Stomach smooth muscle (tissue), 2 donors: ENCODE results near the gene P2RY8.
"Not testable (repeated sequence)": the region's sequence is repeated elsewhere in the genome, so short reads cannot be mapped to it uniquely, and the experiment has no call there.

Source experiments
- H3K27ac ChIP-seq: one replicate; pipeline ENCODE4 v1.7.0; 2013; ENCODE audit warnings: mild to moderate bottlenecking, low read length, inconsistent platforms
- H3K27me3 ChIP-seq, 2 donors: one replicate each; pipeline ENCODE4 v1.7.0; 2013; ENCODE audit warnings: low read length in 2 of 2; ENCODE audit not compliant: insufficient read depth in 2 of 2, control insufficient read depth in 1 of 2
- H3K36me3 ChIP-seq, 2 donors: one replicate each; pipeline ENCODE4 v1.7.0; 2013; ENCODE audit warnings: low read length in 2 of 2; ENCODE audit not compliant: control insufficient read depth in 2 of 2, insufficient read depth in 2 of 2
- H3K4me1 ChIP-seq: one replicate; pipeline ENCODE4 v1.7.0; 2013; ENCODE audit warnings: low read length; ENCODE audit not compliant: control insufficient read depth, insufficient read depth
- H3K4me3 ChIP-seq, 2 donors: one replicate each; pipeline ENCODE4 v1.7.0; 2013; ENCODE audit warnings: low read length in 2 of 2
- H3K9ac ChIP-seq, 2 donors: one replicate each; pipeline ENCODE4 v1.7.0; 2013; ENCODE audit warnings: low read length in 2 of 2, mild to moderate bottlenecking in 1 of 2
- H3K9me3 ChIP-seq, 2 donors: one replicate each; pipeline ENCODE4 v1.7.0; 2013; ENCODE audit warnings: low read length in 2 of 2; ENCODE audit not compliant: control insufficient read depth in 2 of 2
- donor health status: healthy.
- donor health status: Pancreatic carcinoma.

Gene P2RY8

DNA sequence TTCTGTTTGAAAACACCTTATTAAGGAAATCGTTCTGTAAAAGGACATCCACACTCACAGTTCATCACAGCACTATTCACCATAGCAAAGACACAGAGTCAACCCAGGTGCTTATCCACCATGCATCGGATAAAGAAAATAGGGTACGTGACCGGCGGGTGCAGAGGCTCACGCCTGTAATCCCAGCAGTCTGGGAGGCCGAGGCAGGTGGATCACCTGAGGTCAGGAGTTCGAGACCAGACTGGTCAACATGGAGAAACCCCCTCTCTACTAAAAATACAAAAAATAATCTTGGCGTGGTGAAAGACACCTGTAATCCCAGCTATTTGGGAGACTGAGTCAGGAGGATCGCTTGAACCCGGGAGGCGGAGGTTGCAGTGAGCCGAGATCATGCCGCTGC, 2.2 kb upstream of the P2RY8 start:
- H3K4me1 ChIP-seq, H3K27ac ChIP-seq, H3K36me3 ChIP-seq, H3K9me3 ChIP-seq, H3K4me3 ChIP-seq, H3K9ac ChIP-seq, H3K27me3 ChIP-seq: not testable (repeated sequence)

GRCh38 chrX:1537716-1538090, 718 bp upstream of the P2RY8 start:
- H3K27me3 ChIP-seq, H3K9ac ChIP-seq, H3K4me3 ChIP-seq, H3K27ac ChIP-seq, H3K9me3 ChIP-seq, H3K4me1 ChIP-seq, H3K36me3 ChIP-seq: not testable (repeated sequence)

DNA sequence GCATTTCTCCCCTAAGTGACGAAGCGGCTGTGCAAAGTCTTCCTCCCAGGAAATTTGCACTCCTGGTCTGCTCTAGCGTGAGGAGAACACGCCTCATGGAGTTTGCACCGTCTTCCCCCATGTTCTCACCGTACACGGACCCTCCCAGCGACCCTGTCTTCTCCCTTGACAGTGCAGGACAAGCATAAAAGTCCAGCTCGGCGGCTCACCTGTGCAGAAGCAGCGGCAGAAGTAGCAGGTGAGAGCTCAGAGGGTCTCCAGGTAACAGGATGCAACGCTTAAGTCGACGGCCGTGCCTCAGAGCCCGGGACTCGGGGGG, 314 bp downstream of the P2RY8 start:
- H3K36me3 ChIP-seq = no peaks in the 10 kb centered on the region
- peaks cover 3% of the 10 kb centered on the region for H3K4me1 ChIP-seq
- H3K9me3 ChIP-seq = no peaks in the 10 kb centered on the region
- peak overlapping the region in 1 of 2 donors; percentile 44 for H3K4me3 ChIP-seq
- H3K27ac ChIP-seq = no peak overlapping the region
- no peak overlapping the region for H3K9ac ChIP-seq
- peaks cover 0 to 10% of the 10 kb centered on the region in 2 donors for H3K27me3 ChIP-seq

DNA sequence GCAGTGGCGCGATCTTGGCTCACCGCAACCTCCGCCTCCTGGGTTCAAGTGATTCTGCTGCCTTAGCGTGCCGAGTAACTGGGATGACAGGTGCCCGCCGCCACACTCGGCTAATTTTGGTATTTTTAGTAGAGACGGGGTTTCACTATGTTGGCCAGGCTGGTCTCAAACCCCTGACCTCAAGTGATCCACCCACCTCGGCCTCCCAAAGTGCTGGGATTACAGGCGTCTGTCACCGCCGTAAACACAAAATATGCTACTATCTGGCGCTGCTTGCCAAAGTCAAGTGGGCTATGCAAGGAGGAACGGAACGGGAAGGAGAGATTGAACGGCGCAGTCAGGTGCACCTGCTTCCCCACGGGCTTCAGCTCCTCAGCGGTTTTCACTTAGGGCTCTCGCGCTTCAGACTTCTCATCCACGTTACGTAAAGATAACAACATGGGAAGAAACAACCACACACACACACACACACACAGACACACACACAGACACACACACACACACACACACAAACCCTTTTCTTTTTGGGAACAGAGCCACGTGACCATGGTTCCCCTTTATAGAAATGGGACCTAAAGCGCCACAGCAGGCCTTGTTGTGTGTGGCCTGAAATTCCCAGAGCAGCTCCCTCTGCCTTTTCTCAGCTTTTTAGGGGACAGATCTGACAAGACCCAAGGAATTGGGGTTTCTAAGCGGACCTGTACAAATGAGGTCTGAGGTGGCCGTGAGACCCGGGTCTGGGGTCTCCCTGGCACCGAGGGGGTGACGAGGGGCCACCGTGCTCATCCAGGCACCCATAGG, 1.5 kb downstream of the P2RY8 start:
- Histone ChIP-seq H3K36me3 (no peaks in the 10 kb centered on the region), H3K4me3 (no peak overlapping the region), H3K9me3 (no peaks in the 10 kb centered on the region), H3K9ac (no peak overlapping the region), H3K4me1 (peaks cover 3% of the 10 kb centered on the region), H3K27ac (no peak overlapping the region), H3K27me3 (peaks cover 0 to 16% of the 10 kb centered on the region in 2 donors)

DNA sequence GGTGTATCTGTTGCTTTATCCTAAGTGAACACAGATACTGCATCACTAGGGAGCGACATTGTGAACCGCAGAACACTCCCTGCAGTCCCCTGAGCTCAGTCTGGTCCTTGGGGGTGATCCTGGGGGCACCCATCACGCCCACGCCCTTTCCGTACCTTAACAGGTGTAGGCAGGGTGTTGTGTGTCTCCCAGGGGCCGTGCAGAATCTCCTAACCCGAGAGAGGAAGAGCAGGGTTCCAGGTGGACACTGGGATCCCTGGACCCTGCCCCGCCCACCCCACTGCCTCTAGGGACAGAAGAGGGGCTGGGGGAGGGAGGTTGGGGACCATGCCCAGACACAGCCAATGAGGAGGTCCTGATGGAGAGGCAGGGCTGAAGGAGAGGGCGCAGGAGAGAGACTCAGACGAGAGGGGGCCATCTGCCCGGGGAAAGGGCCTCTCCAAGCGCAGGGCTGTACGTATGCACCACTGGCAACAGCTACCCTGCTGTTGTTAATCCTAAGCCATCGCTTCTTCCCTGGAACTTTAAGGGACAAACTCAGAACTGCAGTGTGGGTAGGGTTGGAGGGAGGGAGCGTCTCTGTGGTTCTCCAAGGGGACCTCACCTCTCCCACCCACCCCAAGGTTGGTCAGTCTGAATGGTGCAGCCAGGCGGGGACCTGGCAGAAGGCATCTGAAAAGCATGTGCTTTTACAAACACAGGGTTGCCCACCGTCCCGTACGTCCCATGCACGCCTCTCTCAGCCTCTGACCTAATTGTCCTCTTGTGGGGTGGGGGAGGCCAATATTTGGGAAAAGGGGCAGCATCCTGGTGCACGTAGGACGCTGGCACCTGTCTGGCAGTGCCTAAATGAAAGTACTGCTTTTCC, 2.5 kb downstream of the P2RY8 start:
- no peak overlapping the region for H3K4me3 ChIP-seq
- H3K9me3 ChIP-seq = no peaks in the 10 kb centered on the region
- peaks cover 3% of the 10 kb centered on the region for H3K4me1 ChIP-seq
- H3K36me3 ChIP-seq = no peaks in the 10 kb centered on the region
- H3K27ac ChIP-seq = no peak overlapping the region
- H3K9ac ChIP-seq = no peak overlapping the region
- H3K27me3 ChIP-seq = peaks cover 0 to 16% of the 10 kb centered on the region in 2 donors

DNA sequence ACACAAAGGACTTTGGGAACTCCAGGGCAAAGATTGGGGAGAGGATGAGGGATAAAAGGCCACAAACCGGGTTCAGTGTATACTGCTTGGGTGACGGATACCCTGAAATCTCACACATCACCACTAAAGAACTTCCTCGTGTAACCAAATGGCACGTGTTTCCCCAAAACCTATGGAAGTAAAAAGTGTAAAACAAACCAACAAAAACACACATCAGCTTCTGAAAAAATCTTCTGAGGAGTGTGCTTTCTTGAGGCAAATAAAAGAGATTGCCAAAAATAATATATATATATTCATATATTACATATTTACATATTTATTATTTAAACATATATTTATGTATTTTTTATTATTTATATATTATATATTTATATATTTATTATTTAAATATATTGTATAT, 3.9 kb downstream of the P2RY8 start:
- peaks cover 3% of the 10 kb centered on the region for H3K4me1 ChIP-seq
- H3K9me3 ChIP-seq = no peaks in the 10 kb centered on the region
- peaks cover 0 to 16% of the 10 kb centered on the region in 2 donors for H3K27me3 ChIP-seq
- no peaks in the 10 kb centered on the region for H3K36me3 ChIP-seq
- no peak overlapping the region for H3K9ac ChIP-seq
- H3K27ac ChIP-seq = no peak overlapping the region
- no peak overlapping the region for H3K4me3 ChIP-seq

DNA sequence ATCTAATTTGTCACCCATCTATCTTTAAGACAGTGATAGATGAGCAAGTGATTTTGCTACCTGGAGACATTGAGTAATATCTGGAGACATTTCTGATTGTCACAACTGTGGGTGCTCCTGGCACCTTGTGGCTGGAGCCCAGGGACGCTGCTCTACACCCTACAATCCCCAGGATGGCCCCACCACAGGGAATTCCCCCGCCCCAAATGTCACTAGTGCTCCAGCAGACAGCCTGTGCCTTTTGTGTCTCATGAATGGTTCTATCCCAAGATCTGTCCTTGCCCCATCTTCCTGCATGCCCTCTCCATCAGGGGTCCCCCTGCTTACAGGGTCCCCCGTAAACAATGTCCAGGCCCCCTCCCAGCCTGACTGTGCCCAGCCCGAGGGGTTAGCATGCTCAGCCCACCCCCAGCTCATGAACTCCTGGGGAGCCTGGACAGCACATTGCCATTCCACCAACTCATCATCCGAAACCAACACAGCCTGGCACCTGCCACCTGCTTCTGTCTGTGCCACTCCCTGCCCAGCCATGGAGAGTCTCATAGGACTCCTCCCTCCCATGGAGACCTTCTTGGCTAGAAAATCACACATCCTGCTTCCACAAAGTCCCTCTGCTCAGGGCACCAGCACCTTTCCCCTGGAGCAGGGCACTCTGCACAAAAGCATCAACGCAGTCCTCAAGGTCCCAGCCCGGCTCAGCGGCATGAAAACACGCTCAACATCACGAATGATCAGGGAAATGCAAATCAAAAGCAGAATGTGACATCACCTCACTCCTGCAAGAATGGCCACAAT, 5.7 kb downstream of the P2RY8 start:
- H3K27ac ChIP-seq = no peak overlapping the region
- peaks cover 3% of the 10 kb centered on the region for H3K4me1 ChIP-seq
- H3K27me3 ChIP-seq = peaks cover 0 to 13% of the 10 kb centered on the region in 2 donors
- H3K36me3 ChIP-seq = no peaks in the 10 kb centered on the region
- no peaks in the 10 kb centered on the region for H3K9me3 ChIP-seq
- H3K4me3 ChIP-seq = no peak overlapping the region
- no peak overlapping the region for H3K9ac ChIP-seq

- Histone ChIP-seq H3K36me3 (no peaks in the 10 kb centered on the region), H3K27ac (no peak overlapping the region), H3K4me3 (no peak overlapping the region), H3K9ac (no peak overlapping the region), H3K4me1 (peaks cover 3% of the 10 kb centered on the region), H3K27me3 (peaks cover 0 to 12% of the 10 kb centered on the region in 2 donors), H3K9me3 (no peaks in the 10 kb centered on the region)
Observed at GRCh38 chrX:1529756-1530155, 7.2 kb downstream of the P2RY8 start.

DNA sequence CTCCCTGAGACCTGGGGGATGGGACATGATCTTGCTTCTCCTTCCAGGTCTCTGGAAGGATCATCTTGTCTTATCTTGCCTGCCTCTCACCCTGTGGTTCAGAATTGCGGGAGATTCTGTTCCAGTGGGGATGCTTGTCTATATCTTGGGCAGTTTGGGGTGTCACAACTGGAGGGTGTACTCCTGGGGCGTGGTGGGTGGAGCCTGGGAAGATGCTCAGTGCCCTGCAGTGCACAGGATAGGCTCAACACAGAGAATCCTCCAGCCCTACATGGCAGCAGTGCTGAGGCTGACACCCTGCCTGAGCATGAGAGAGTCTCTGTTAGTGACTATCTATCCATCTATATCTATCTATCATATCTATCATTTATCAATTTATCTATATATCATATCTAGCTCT, 7.7 kb downstream of the P2RY8 start:
- Histone ChIP-seq H3K9me3 (no peaks in the 10 kb centered on the region), H3K36me3 (no peaks in the 10 kb centered on the region), H3K4me1 (no peaks in the 10 kb centered on the region), H3K4me3 (no peak overlapping the region), H3K27me3 (peaks cover 0 to 10% of the 10 kb centered on the region in 2 donors), H3K9ac (no peak overlapping the region), H3K27ac (no peak overlapping the region)

GRCh38 chrX:1528884-1529203, 8.1 kb downstream of the P2RY8 start:
- H3K9ac ChIP-seq = no peak overlapping the region
- H3K27me3 ChIP-seq = peaks cover 0 to 8% of the 10 kb centered on the region in 2 donors
- no peaks in the 10 kb centered on the region for H3K36me3 ChIP-seq
- no peak overlapping the region for H3K27ac ChIP-seq
- H3K9me3 ChIP-seq = no peaks in the 10 kb centered on the region
- H3K4me1 ChIP-seq = no peaks in the 10 kb centered on the region
- no peak overlapping the region for H3K4me3 ChIP-seq
